ENCODE measurements around the gene EYA2. TPM values are rescaled to one million over a fixed set of nuclear protein-coding genes. Genes with fewer than 3 reads are reported as not detected.

Gene EYA2
- total and polyA plus RNA-seq, 4 donors = 0.17 to 0.54 (median 0.23) TPM; not detected in 1

DNA sequence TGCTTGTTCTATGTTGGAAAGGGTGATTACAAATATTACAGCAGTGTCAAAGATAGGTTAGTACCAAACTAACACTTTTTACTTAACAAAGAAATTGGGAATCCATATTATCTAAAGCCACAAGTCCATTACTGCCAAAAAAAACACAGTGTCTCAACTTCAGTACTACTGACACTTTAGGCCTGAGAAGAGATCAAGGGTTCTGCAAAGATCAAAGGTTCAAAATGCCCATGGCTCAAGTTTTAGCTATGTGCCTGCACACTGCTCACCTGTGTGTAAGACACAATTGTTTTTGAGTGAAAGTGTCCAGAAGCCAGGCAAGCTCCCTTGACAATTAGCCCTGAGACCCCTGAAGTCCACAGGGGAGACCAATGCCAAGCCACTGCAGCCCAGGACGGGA is 329.3 kb downstream of the EYA2 start:
- no peak overlapping the region for H3K9ac ChIP-seq (ENCODE audit: low read depth in 1 of 2, low read length in 2 of 2)
- TF ChIP-seq, protein P1, sequence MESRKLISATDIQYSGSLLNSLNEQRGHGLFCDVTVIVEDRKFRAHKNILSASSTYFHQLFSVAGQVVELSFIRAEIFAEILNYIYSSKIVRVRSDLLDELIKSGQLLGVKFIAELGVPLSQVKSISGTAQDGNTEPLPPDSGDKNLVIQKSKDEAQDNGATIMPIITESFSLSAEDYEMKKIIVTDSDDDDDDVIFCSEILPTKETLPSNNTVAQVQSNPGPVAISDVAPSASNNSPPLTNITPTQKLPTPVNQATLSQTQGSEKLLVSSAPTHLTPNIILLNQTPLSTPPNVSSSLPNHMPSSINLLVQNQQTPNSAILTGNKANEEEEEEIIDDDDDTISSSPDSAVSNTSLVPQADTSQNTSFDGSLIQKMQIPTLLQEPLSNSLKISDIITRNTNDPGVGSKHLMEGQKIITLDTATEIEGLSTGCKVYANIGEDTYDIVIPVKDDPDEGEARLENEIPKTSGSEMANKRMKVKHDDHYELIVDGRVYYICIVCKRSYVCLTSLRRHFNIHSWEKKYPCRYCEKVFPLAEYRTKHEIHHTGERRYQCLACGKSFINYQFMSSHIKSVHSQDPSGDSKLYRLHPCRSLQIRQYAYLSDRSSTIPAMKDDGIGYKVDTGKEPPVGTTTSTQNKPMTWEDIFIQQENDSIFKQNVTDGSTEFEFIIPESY (IDR thresholded peaks at IDR 0.05) = no peak
- TF ChIP-seq, protein P2, sequence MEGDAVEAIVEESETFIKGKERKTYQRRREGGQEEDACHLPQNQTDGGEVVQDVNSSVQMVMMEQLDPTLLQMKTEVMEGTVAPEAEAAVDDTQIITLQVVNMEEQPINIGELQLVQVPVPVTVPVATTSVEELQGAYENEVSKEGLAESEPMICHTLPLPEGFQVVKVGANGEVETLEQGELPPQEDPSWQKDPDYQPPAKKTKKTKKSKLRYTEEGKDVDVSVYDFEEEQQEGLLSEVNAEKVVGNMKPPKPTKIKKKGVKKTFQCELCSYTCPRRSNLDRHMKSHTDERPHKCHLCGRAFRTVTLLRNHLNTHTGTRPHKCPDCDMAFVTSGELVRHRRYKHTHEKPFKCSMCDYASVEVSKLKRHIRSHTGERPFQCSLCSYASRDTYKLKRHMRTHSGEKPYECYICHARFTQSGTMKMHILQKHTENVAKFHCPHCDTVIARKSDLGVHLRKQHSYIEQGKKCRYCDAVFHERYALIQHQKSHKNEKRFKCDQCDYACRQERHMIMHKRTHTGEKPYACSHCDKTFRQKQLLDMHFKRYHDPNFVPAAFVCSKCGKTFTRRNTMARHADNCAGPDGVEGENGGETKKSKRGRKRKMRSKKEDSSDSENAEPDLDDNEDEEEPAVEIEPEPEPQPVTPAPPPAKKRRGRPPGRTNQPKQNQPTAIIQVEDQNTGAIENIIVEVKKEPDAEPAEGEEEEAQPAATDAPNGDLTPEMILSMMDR (IDR thresholded peaks at IDR 0.05; ENCODE audit: low read depth, low read length, missing input control) = no peak
- peak; percentile 70 to 79 for TF ChIP-seq HNF4A (conservative IDR thresholded peaks at IDR 0.05)
- TF ChIP-seq JUND (IDR thresholded peaks at IDR 0.05) = peak in 1 of 2 donors; percentile 13
- TF ChIP-seq RAD21 (IDR thresholded peaks at IDR 0.05) = no peak
- TF ChIP-seq SP1 (IDR thresholded peaks at IDR 0.05) = peak; percentile 24
- TF ChIP-seq TAF1 (conservative IDR thresholded peaks at IDR 0.05) = no peak
- peak; percentile 53 to 55 for TF ChIP-seq RXRA (IDR thresholded peaks at IDR 0.05)
- TF ChIP-seq YY1 (IDR thresholded peaks at IDR 0.05) = peak; percentile 32
- peaks cover 10 to 27% (median 18%) of the 10 kb centered on the region in 4 donors for H3K36me3 ChIP-seq (ENCODE audit: control insufficient read depth in 4 of 4, insufficient read depth in 3 of 4, low read depth in 1 of 4, low read length in 3 of 4)
- no peak overlapping the region for H3K4me3 ChIP-seq (ENCODE audit: low read depth in 1 of 3, low read length in 3 of 3)
- WGBS = 93% methylated on average over 1 of the region's 1 CpG
- no peak overlapping the region for H3K27ac ChIP-seq (ENCODE audit: low read depth in 1 of 2, low read length in 2 of 2)
- peaks cover 0 to 12% (median 4%) of the 10 kb centered on the region in 4 donors for H3K4me1 ChIP-seq (ENCODE audit: control insufficient read depth in 4 of 4, insufficient read depth in 4 of 4, low read length in 3 of 4)
- no peaks in the 10 kb centered on the region for H3K9me3 ChIP-seq (ENCODE audit: control insufficient read depth in 4 of 4, low read length in 3 of 4)
- no peak for DNase-seq (ENCODE audit: low spot score)
- no peaks in the 10 kb centered on the region for H3K27me3 ChIP-seq (ENCODE audit: control insufficient read depth in 4 of 4, insufficient read depth in 4 of 4, low read length in 3 of 4)

DNA sequence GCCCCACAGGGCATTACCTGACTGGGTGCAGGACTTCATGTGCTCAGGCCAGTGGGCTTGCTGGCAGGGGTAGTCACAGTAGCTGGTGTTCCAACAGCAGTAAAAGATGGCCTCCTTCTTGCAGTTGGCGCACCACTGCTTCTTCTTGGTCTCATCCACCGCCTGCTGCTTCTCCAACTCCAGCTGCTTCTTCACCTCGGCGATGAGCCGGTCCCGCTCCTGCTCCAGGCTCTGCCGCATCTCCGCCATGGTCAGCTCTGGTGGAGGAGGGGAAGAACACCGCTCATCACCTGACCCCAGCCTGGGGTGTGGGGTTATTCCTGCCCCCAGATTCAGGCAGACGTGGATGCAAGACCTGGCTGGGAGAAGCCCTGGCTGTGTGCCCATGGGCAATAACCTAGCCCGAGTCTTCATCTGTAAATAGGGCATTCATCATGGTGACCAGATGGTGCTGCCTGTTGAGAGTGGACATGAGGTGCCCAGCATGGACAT is 329.7 kb downstream of the EYA2 start:
- Histone ChIP-seq H3K27me3 (ENCODE audit: control insufficient read depth in 4 of 4, insufficient read depth in 4 of 4, low read length in 3 of 4) (no peaks in the 10 kb centered on the region), H3K36me3 (ENCODE audit: control insufficient read depth in 4 of 4, insufficient read depth in 3 of 4, low read depth in 1 of 4, low read length in 3 of 4) (peaks cover 12 to 29% (median 18%) of the 10 kb centered on the region in 4 donors), H3K4me1 (ENCODE audit: control insufficient read depth in 4 of 4, insufficient read depth in 4 of 4, low read length in 3 of 4) (peaks cover 0 to 12% (median 4%) of the 10 kb centered on the region in 4 donors), H3K27ac (ENCODE audit: low read depth in 1 of 2, low read length in 2 of 2) (no peak overlapping the region), H3K9ac (ENCODE audit: low read depth in 1 of 2, low read length in 2 of 2) (no peak overlapping the region), H3K9me3 (ENCODE audit: control insufficient read depth in 4 of 4, low read length in 3 of 4) (no peaks in the 10 kb centered on the region), H3K4me3 (ENCODE audit: low read depth in 1 of 3, low read length in 3 of 3) (no peak overlapping the region)
- WGBS = 89% methylated on average over 11 of the region's 11 CpGs
- DNase-seq (ENCODE audit: low spot score) = no peak
- no peak for TF ChIP-seq EGR1 (IDR thresholded peaks at IDR 0.05; ENCODE audit: low read depth in 2 of 2)
- no peak for TF ChIP-seq HNF4G (IDR thresholded peaks at IDR 0.05)
- no peak for TF ChIP-seq RXRA (IDR thresholded peaks at IDR 0.05)
- TF ChIP-seq RAD21 (IDR thresholded peaks at IDR 0.05) = no peak
- TF ChIP-seq FOXA2 (IDR thresholded peaks at IDR 0.05) = no peak
- no peak for TF ChIP-seq TAF1 (conservative IDR thresholded peaks at IDR 0.05)
- TF ChIP-seq, protein P1 (IDR thresholded peaks at IDR 0.05) = no peak
- no peak for TF ChIP-seq NR2F2 (IDR thresholded peaks at IDR 0.05)
- TF ChIP-seq GABPA (IDR thresholded peaks at IDR 0.05 in 1 of 2, conservative IDR thresholded peaks at IDR 0.05 in 1 of 2) = no peak
- TF ChIP-seq, protein P2 (IDR thresholded peaks at IDR 0.05; ENCODE audit: low read depth, low read length, missing input control) = no peak
- no peak for TF ChIP-seq FOXA1 (IDR thresholded peaks at IDR 0.05)
- TF ChIP-seq, protein P3, sequence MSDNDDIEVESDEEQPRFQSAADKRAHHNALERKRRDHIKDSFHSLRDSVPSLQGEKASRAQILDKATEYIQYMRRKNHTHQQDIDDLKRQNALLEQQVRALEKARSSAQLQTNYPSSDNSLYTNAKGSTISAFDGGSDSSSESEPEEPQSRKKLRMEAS (IDR thresholded peaks at IDR 0.05) = no peak
- TF ChIP-seq JUND (IDR thresholded peaks at IDR 0.05) = no peak
- TF ChIP-seq HNF4A (conservative IDR thresholded peaks at IDR 0.05) = no peak
